ENCODE data around the gene TMEM253. TPM values are rescaled to one million over a fixed set of nuclear protein-coding genes. Genes with fewer than 3 reads are reported as not detected.

TMEM253 gene
- total and polyA plus RNA-seq, 4 donors, result 0.14 to 0.25 (median 0.19) TPM; not detected in 1

- TF ChIP-seq ATF3 (IDR thresholded peaks at IDR 0.05) (no peak), SP1 (IDR thresholded peaks at IDR 0.05) (no peak)
Measured at GRCh38 chr14:21133901-21134300, 33.0 kb downstream of the TMEM253 start (continued).

- TF ChIP-seq SP1 (IDR thresholded peaks at IDR 0.05), result no peak
- peak; percentile 54 to 68 for TF ChIP-seq RAD21 (IDR thresholded peaks at IDR 0.05)
- no peak for TF ChIP-seq ATF3 (IDR thresholded peaks at IDR 0.05)
- no peak for TF ChIP-seq EGR1 (IDR thresholded peaks at IDR 0.05; ENCODE audit: low read depth in 2 of 2)
- no peak for TF ChIP-seq YY1 (IDR thresholded peaks at IDR 0.05)
- no peak for TF ChIP-seq ZBTB33 (IDR thresholded peaks at IDR 0.05)
- no peak for TF ChIP-seq REST (IDR thresholded peaks at IDR 0.05)
- TF ChIP-seq MAX (IDR thresholded peaks at IDR 0.05), result no peak
- peak; percentile 49 for TF ChIP-seq CTCF (IDR thresholded peaks at IDR 0.05; ENCODE audit: low read depth, low read length, missing input control)
- Histone ChIP-seq H3K27me3 (ENCODE audit: control insufficient read depth in 4 of 4, insufficient read depth in 4 of 4, low read length in 3 of 4) (no peaks in the 10 kb centered on the region), H3K9ac (ENCODE audit: low read depth in 1 of 2, low read length in 2 of 2) (no peak overlapping the region), H3K36me3 (ENCODE audit: control insufficient read depth in 4 of 4, insufficient read depth in 3 of 4, low read depth in 1 of 4, low read length in 3 of 4) (no peaks in the 10 kb centered on the region), H3K4me1 (ENCODE audit: control insufficient read depth in 4 of 4, insufficient read depth in 4 of 4, low read length in 3 of 4) (no peaks in the 10 kb centered on the region), H3K27ac (ENCODE audit: low read depth in 1 of 2, low read length in 2 of 2) (no peak overlapping the region), H3K4me3 (ENCODE audit: low read depth in 1 of 3, low read length in 3 of 3) (no peak overlapping the region), H3K9me3 (ENCODE audit: control insufficient read depth in 4 of 4, low read length in 3 of 4) (no peaks in the 10 kb centered on the region)
- DNase-seq (ENCODE audit: low spot score), result no peak
- 5% methylated on average over 1 of the region's 1 CpG for WGBS
Measured at GRCh38 chr14:21136024-21136423, 35.2 kb downstream of the TMEM253 start.

GRCh38 chr14:21142357-21142756, 41.5 kb downstream of the TMEM253 start:
- DNase-seq (ENCODE audit: low spot score), result no peak
- Histone ChIP-seq H3K27me3 (ENCODE audit: control insufficient read depth in 4 of 4, insufficient read depth in 4 of 4, low read length in 3 of 4) (no peaks in the 10 kb centered on the region), H3K4me3 (ENCODE audit: low read depth in 1 of 3, low read length in 3 of 3) (no peak overlapping the region), H3K9ac (ENCODE audit: low read depth in 1 of 2, low read length in 2 of 2) (no peak overlapping the region), H3K4me1 (ENCODE audit: control insufficient read depth in 4 of 4, insufficient read depth in 4 of 4, low read length in 3 of 4) (no peaks in the 10 kb centered on the region), H3K27ac (ENCODE audit: low read depth in 1 of 2, low read length in 2 of 2) (no peak overlapping the region), H3K9me3 (ENCODE audit: control insufficient read depth in 4 of 4, low read length in 3 of 4) (peaks cover 0 to 5% (median under 1%) of the 10 kb centered on the region in 4 donors), H3K36me3 (ENCODE audit: control insufficient read depth in 4 of 4, insufficient read depth in 3 of 4, low read depth in 1 of 4, low read length in 3 of 4) (no peaks in the 10 kb centered on the region)
- 97% methylated on average over 1 of the region's 1 CpG for WGBS
- no peak for TF ChIP-seq SP1 (IDR thresholded peaks at IDR 0.05)
- no peak for TF ChIP-seq MAX (IDR thresholded peaks at IDR 0.05)
- TF ChIP-seq YY1 (IDR thresholded peaks at IDR 0.05), result no peak
- TF ChIP-seq HNF4A (conservative IDR thresholded peaks at IDR 0.05), result no peak
- TF ChIP-seq TAF1 (conservative IDR thresholded peaks at IDR 0.05), result no peak
- no peak for TF ChIP-seq NR2F2 (IDR thresholded peaks at IDR 0.05)
- no peak for TF ChIP-seq CTCF (IDR thresholded peaks at IDR 0.05; ENCODE audit: low read depth, low read length, missing input control)
- no peak for TF ChIP-seq FOXA2 (IDR thresholded peaks at IDR 0.05)
- no peak for TF ChIP-seq RAD21 (IDR thresholded peaks at IDR 0.05)
- no peak for TF ChIP-seq REST (IDR thresholded peaks at IDR 0.05)

Measured in liver (tissue), 9 donors.